Upper lobe of right lung (tissue), 1 donor: ENCODE data around the gene EDARADD. TPM values are rescaled to one million over a fixed set of nuclear protein-coding genes. Genes with fewer than 3 reads are reported as not detected.

Experiments
- ATAC-seq: fragments of 200-7000 bp; cut with Tn5 transposase; one replicate; pipeline ENCODE4 v1.9.1; 2020; ENCODE audit warnings: mild to moderate bottlenecking, moderate library complexity
- DNase-seq: peaks from one replicate; pipeline ENCODE4 v3.0.0-alpha.2; 2020
- H3K27ac ChIP-seq: fragments of 200-600 bp; one replicate; pipeline ENCODE4 v1.8.0; 2022
- H3K27me3 ChIP-seq: fragments of 200-600 bp; one replicate; pipeline ENCODE4 v1.8.0; 2022; ENCODE audit warnings: mild to moderate bottlenecking
- H3K36me3 ChIP-seq: fragments of 200-600 bp; one replicate; pipeline ENCODE4 v1.8.0; 2022
- H3K4me1 ChIP-seq: fragments of 200-600 bp; one replicate; pipeline ENCODE4 v1.8.0; 2022
- H3K4me3 ChIP-seq: fragments of 200-600 bp; one replicate; pipeline ENCODE4 v1.8.0; 2022; ENCODE audit warnings: mild to moderate bottlenecking
- H3K9me3 ChIP-seq: fragments of 200-600 bp; one replicate; pipeline ENCODE4 v1.8.0; 2022
- CTCF ChIP-seq: fragments of 200-600 bp; IDR thresholded peaks from one replicate; pipeline ENCODE4 v1.8.0; 2022; ENCODE audit warnings: antibody characterized with exemption
- intact Hi-C: fragments of 100-400 bp; cut with DNase I; formaldehyde crosslinking; loops from one replicate; pipeline ENCODE4 v1.11.0; 2022
- total RNA-seq: library from RNA; stranded (reverse); fragmentation: NEBNext Ultra II Directional; extraction: Animal tissue kit (Norgen Biotek cat#: 25700); gene quantifications from one replicate; pipeline ENCODE4 v1.2.1, GENCODE V29; 2021
- donor health status: DM: no; HTN: yes; CAD: no; lungs with severe emphysema.

EDARADD gene
- total RNA-seq, 1 donor from 2014 or later, result 0.78 TPM

DNA sequence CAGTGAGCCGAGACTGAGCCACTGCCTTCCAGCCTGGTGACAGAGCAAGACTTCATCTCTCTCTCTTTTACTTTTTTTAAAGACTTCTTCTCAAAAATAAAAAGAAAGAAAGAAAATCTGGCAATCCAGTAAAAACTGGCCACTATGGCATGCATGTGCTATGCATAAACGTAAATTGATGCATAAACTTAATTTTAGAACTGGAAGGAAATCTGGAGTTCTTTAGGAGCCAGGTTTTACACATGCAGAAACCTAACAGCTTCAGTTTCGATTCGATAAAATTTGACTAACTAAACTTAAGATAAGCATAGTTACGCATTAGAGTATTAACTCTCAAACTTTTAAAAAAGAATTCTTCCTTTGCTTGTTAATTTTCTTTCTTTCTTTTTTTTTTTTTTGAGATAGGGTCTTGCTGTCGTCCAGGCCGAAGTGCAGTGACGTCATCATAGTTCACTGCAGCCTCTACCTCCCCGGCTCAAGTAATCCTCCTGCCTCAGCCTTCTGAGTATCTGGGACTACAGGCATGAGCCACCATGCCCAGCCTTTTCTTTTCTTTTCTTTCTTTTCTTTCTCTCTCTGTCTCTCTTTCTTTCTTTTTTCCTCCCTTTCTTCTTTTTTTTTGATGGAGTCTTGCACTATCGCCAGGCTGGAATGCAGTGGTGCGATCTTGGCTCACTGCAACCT is 117.8 kb downstream of the EDARADD start:
- DNase-seq (no peak), ATAC-seq (no peak)
- Histone ChIP-seq H3K27me3 (no peaks in the 10 kb centered on the region), H3K4me1 (peaks cover 7% of the 10 kb centered on the region), H3K36me3 (no peaks in the 10 kb centered on the region), H3K27ac (no peak overlapping the region), H3K9me3 (no peaks in the 10 kb centered on the region), H3K4me3 (no peak overlapping the region)
- no peak for TF ChIP-seq CTCF
- intact Hi-C loops, result no loop called here

- no peak overlapping the region for H3K4me3 ChIP-seq
- peaks cover 7% of the 10 kb centered on the region for H3K4me1 ChIP-seq
- intact Hi-C loops, result no loop called here
- no peak for TF ChIP-seq CTCF
- H3K9me3 ChIP-seq, result no peaks in the 10 kb centered on the region
- H3K27me3 ChIP-seq, result no peaks in the 10 kb centered on the region
- DNase-seq (no peak), ATAC-seq (no peak)
- H3K27ac ChIP-seq, result no peak overlapping the region
- no peaks in the 10 kb centered on the region for H3K36me3 ChIP-seq
These were observed 120.8 kb downstream of the EDARADD start for GRCh38 chr1:236514703-236515442.

DNA sequence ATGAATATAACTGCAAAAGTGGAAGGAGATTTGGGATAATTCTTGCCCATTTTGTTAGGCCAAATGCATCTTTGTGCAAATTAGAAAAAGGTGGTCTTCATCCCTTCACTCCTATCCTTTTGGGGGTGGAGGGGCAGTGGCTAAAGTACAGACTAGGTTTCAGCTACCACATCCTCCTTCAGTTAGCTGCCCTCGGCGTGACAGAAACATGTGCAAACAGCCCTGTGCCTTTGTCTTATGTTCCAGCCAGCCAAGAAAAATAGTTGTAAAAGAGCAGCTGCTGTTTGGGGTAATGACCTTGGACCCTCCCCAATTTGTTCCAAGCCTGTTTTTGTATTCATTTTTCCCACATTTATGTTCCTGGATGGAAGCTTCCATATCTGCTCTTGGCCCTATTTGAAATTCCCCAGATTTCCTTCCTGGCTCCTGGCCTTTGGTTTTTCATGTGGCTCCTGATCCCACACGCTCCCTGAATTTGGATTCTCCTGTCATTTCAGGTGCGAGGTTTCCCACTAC is 121.4 kb downstream of the EDARADD start:
- intact Hi-C loops, result no loop called here

GRCh38 chr1:236516929-236517704 is 123.0 kb downstream of the EDARADD start:
- intact Hi-C loops, result no loop called here
- Histone ChIP-seq H3K4me1 (peaks cover 7% of the 10 kb centered on the region), H3K27ac (no peak overlapping the region), H3K4me3 (no peak overlapping the region), H3K27me3 (no peaks in the 10 kb centered on the region), H3K36me3 (no peaks in the 10 kb centered on the region), H3K9me3 (no peaks in the 10 kb centered on the region)
- ATAC-seq, result peak; percentile 65
- DNase-seq, result no peak
- TF ChIP-seq CTCF, result no peak

More for the DNA sequence above, 121.4 kb downstream of the EDARADD start:
- no peak overlapping the region for H3K4me3 ChIP-seq
- DNase-seq (no peak), ATAC-seq (no peak)
- peaks cover 7% of the 10 kb centered on the region for H3K4me1 ChIP-seq
- no peaks in the 10 kb centered on the region for H3K36me3 ChIP-seq
- H3K27ac ChIP-seq, result no peak overlapping the region
- H3K9me3 ChIP-seq, result no peaks in the 10 kb centered on the region
- no peak for TF ChIP-seq CTCF
- H3K27me3 ChIP-seq, result no peaks in the 10 kb centered on the region

- Histone ChIP-seq H3K36me3 (no peaks in the 10 kb centered on the region), H3K4me1 (peaks cover 10% of the 10 kb centered on the region), H3K9me3 (no peaks in the 10 kb centered on the region), H3K27me3 (no peaks in the 10 kb centered on the region), H3K4me3 (no peak overlapping the region), H3K27ac (no peak overlapping the region)
- ATAC-seq (no peak), DNase-seq (no peak)
- TF ChIP-seq CTCF, result no peak
- intact Hi-C loops, result no loop called here
These were observed 124.2 kb downstream of the EDARADD start for GRCh38 chr1:236518322-236518721.
